Activated T-helper 9 cell treated with anti-CD3 and anti-CD28 coated beads, Interleukin-2, amount 50 U/mL, for 16 hours (primary cell): ENCODE results near the gene BCL7C.
"Not testable (repeated sequence)": the region's sequence is repeated elsewhere in the genome, so short reads cannot be mapped to it uniquely, and the experiment has no call there.

Experiments
- DNase-seq: peaks from one replicate; pipeline ENCODE4 v3.0.0-alpha.2; 2020; ENCODE audit warnings: low read depth

Gene BCL7C

DNA sequence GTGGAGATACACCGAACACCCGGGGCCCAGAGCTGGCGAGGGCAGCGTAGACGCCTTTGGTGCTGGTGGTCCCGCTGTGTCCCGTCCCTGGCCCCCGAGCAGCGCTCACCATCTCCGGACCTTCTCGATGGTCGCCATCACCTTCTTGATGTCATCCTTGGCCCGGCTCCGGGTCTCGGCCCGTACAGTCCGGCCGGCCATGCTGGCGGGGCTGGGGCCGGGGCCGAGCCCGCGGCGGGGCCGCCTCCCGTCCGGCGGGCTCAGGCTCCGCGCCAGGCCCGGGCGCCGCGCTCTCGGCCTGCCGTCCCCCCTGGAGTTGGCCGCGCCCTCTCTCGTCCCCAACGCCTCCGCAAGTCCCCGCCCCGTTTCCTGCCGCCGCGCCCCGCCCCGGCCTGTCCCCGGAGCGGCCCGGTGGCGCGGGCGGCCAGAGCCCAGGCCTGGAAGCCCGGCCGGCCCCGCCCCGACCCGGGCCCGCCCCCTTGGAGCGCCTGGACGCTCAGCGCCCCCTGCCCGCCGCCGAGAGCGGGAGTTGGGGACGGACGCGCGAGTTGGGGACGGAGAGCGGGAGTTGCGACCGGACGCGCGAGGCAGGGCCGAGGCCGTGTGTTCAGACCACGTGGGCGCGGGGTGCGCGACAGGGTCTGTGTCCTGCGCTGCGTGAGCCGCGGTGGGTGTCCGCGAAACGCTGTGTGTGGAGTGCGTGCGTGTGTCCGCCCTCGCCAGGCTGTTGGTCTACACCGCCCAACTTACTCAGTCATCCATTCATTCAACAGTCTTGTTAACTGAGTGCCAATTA, at the start of gene BCL7C:
TSS of gene BCL7C (minus strand) at position 334 of the 796 bp plus-strand sequence. CDS start at position 201, 133 bp downstream.
- DNase-seq, result peak; percentile 77

DNA sequence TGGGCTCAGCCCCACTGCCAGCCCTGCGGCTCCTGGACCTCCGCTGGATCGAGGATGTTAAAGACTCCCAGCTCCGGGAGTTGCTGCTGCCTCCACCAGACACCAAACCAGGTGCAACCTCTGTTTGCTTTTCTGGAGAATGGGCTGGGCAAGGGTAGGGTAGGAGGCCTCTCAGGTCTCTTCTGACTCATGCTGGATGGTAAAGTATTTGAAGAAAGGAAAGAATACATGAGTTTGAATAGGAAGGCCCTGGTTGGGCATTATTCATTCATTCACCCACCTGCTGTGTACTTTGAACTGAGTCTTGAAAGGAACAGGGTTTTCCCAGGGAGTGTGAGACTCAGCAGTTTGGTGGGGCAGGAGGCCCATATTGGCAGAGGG, 48.5 kb upstream of the BCL7C start:
- no peak for DNase-seq

DNA sequence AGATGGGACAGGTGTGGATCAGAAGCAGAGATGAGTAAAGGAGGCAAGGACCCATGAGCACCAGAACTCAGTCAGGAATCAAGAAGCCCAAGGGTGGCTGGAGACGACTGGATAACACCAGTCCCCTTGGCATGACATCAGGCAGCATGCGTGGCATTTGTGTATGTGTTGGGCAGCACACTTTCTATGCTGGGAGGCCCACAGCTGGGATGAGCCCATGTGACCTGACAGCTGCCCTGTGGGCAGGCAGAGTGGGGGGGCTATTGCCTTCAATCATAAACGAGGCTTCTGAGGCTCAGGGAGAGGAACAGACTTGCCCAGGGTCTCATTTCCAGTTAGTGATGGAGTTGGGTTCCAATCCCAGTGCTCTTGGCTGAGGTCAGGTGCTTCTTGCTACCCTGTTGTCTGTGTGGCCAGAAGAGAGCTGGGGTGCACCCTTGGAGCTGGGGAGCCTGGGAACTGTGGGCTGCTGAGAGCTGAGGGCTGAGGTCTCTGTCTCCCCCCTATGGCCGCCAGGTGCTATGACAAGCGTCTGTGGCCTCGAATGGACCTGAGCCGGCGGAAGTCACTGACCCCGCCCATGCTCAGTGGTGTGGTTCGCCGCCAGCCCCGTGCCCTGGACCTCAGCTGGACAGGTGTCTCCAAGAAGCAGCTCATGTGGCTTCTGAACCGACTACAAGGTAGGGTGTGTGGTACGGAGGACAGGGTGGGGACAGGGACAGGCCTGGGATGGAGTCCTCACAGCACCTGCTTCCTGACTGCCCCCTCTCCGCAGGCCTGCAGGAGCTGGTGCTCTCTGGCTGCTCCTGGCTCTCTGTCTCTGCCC, 47.9 kb upstream of the BCL7C start:
- no peak for DNase-seq

DNA sequence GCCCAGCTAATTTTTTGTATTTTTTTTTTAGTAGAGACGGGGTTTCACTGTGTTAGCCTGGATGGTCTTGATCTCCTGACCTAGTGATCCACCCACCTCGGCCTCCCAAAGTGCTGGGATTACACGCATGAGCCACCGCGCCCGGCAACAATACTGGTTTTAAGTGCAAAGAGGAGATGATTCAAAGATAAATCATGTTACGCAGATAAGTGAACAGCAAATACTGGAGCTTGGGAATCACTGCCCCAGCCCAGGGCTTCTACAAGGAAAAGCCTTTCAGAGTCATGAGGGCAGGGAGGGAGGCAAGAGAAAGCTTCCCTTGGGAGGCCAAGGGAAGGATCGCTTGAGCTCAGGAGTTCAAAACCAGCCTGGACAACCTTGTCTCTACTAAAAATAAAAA, 45.7 kb upstream of the BCL7C start:
- not testable (repeated sequence) for DNase-seq

DNA sequence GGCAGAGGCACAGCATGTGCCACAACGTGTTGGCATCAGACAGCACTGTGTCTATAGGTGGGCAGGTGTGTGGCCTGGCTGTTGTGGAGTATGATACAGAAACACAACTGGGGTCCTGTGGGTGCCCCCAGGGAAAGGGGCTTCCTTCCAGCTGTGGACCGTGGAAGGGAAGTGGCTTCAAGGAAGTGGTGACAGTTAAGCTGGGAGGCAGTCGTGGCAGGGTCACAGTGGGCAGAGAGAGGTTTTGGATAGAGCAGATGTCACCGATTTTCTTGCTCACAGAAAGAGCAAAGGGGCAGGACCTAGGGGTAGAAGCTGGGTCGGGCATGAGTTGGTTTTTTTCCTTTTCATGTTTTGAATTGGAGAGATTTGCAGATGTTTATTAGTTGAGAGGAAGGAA, 43.8 kb upstream of the BCL7C start:
- DNase-seq, result no peak

DNA sequence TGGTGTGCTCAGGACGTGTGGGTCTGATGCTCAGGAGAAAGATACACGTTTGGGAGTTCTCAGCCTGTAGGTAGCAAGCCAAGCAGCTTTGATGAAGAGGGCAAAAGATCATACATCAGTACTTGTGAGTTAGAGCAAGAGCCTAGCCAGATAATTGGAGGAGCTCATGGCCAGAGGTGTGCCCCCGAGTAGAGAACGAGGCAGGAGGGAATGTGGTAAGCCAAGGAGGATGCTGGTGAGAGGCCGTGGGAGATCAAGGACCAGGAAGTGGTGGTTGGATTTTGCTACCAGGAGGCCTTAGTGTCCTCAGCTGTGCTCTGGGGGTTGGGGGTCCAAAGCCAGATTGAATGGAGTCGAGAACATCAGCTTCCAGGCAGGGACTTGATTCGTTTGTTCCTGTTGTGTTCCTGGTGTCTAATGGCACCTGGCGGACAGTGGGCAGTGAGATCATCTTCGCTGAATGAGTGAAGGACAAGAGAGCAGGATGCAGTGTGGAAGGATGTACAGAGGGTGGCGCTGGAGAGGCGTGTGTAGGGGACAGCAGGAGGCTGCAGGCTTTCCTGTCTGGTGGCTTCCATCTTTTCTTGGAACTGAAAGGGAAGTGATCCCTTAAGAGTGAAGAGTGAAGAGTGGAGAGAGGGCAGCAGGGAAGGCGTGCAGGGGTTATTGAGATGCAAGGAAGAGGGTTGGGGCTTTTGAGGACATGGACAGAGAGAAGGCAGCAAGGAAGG, 41.1 kb upstream of the BCL7C start:
- DNase-seq, result no peak

DNA sequence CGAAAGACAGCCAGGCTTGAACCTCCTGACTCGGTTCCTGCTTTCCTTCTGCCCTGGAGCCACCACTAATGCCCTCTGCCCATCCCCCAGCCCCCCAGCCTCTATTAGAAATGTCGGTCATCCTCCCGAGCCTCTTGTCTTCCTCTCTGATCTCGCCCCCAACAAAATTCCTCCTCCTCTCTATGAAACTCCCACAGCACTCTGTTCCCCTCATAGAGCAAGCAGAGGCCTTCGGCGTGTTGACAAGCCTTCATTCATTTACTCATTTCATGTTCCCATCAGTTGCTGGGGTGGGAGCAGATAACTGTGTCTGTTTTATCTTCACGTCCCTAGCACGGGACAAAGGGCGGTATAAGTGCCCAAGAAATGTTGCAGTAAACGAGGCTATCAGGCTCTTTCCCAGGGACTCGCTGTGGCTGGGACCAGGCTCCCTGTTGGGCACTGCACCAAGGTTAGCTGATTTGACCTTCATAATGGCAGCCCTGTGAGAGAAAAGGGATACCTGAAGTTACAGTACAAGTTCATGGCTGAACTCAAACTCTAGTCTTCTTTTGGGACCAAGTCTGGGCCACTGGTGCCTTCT, 37.3 kb upstream of the BCL7C start:
- no peak for DNase-seq

DNA sequence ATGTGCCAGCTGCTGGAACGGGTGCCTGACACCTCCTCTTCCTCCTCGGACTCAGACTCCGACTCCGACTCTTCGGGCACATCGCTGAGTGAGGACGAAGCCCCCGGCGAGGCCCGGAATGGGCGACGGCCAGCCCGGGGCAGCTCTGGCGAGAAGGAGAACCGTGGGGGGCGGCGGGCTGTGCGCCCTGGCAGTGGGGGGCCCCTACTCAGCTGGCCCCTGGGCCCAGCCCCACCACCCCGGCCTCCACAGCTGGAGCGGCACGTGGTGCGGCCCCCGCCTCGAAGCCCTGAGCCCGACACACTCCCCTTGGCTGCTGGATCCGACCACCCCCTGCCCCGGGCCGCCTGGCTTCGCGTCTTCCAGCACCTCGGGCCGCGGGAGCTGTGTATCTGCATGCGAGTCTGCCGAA, 36.3 kb upstream of the BCL7C start:
- no peak for DNase-seq

DNA sequence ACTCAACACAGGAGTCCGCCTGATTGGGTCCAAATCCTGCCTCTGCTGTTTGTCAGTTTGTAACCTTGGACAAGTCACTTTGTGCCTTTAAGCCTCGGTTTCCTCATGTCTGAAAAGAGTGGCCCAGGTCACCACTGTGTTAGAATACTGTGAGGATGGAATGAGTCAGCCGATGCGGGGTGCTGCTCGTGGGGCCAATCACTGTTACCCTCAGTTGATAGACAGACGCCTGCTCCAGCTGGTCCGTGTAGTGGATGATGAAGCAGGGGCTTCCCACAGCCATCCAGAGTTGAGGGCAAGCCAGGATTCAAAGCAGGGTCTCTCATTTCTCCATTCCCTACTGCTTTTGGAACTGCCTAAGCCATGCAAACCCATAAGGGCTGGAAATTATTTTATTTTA, 35.3 kb upstream of the BCL7C start:
- no peak for DNase-seq

DNA sequence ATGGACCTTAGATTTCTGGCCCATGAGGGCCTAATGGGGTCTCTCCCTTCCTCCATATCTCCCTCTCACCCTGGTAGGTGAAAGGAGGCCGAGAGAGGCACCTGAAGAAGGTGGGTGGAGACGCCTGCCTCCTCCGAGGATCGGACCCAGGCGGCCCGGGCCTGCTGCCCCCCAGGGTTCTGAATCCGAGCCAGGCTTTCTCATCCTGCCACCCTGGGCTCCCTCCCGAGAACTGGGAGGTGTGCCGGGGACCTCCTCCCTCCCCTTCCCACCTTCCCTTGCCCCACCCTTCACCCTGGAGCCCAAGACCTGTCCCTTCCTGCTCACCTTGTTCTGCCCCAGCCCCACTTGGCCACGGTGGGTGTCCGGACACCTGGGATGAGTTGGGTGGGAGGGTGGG, 34.5 kb upstream of the BCL7C start:
- DNase-seq, result no peak

DNA sequence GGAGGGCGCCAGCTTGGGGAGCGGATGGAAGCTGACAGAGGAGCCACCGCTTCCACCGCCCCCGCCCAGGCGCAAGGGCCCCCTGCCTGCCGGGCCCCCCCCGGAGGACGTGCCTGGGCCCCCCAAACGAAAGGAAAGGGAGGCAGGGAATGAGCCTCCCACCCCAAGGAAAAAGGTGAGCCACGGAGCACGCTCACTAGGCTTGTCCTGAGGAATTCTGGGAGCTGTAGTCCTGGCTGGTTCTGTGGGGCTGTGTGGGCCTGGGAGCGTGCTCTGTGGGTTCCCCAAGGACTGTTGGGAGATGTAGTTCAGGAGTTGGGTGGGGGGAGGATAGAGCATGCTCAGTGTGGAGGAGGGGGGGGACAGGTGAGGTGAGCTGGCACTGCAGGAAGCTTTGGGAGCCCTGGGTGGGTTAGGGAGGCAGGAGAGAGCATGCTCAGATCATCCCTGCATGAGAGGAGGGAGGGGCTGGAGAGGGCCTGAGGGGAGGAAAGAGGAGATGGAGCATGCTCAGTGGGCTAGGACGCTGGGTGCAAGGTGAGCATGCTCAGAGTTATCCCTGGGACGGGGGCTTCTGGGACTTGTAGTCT, 34.0 kb upstream of the BCL7C start:
- DNase-seq, result no peak

DNA sequence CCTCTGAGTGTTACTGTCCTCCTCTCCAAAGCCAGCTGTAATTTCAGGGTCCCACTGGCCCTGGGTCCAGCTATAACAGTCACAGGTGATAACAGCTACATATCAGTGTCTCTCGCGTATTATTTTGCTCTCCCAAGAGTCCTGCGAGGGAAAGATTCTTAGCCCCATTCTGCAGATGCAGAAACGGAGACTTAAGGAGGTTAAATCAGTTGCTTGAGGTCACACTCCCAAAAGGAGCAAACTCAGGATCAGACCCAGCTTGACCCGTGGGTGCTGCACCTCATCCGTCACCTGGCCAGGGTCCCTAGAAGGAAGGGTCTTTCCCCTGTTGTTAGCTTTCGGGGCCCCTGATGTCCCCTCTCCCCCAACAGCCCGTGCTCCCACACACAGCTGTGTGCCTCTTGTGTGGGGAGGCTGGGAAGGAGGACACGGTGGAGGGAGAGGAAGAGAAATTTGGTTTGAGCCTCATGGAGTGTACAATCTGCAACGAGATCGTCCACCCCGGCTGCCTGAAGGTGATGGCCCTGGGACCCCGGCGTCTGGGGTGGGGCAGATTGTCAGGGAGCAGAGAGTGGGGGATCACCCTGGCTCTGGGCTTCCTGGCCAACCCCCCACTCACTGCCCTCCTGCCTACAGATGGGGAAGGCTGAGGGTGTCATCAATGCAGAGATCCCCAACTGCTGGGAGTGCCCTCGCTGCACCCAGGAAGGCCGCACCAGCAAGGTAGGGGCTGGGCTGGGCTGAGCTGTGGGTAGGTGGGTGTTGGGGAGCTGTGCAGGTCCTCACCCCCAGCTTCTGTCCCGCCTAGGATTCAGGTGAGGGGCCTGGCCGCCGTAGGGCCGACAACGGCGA, 33.3 kb upstream of the BCL7C start:
- DNase-seq, result no peak

DNA sequence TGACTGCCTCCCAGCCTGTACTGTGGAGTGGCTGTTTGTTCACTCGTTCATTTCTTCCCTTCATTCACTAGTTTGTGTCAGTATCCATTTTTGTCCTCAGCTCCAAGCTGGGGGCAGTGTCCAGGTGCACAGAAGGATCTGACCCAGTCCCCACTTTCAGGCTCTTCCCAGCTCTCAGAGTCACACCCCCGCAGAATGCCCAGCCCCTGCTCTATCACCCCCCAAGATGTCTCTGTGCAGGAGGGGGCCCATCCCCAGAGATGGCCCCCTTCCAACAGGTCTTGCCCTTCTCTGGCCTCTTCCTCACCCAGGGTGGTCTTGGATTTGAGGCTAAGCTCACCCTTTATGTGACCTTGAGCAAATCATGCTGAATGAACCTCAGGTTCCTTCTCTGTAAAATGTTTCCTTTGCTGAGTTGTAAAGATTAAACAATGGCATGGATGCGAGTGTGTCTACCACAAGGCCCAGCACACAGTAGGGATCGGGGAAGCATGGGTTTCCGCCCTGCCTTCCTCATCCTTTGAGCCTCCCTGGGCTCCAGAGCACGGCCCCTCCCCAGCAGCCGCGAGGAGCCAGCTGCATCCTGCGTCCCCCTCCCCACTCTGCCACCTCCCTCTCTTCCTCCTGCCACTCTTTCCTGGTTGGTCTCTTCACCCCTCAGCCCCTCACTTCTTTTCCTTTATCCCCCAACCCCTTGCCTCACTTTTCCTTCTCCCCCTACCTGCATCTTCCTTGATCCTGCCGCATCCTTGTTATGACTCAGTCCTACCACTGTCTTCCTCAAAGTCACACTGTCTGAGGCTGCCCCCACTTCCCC, 32.3 kb upstream of the BCL7C start:
- no peak for DNase-seq

DNA sequence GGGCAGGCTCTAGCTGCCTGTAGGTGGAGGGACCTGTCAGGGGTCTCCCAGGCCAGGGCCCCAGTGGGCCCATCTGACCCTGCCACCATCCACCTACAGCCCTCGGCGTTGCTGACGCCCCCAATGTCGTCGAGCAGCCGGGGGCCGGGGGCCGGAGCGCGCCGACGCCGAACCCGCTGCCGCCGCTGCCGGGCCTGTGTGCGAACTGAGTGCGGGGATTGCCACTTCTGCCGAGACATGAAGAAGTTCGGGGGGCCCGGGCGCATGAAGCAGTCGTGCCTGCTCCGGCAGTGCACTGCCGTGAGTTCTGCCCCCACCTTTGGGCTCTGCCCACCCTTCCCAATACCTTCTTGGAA, 31.7 kb upstream of the BCL7C start:
- no peak for DNase-seq

DNA sequence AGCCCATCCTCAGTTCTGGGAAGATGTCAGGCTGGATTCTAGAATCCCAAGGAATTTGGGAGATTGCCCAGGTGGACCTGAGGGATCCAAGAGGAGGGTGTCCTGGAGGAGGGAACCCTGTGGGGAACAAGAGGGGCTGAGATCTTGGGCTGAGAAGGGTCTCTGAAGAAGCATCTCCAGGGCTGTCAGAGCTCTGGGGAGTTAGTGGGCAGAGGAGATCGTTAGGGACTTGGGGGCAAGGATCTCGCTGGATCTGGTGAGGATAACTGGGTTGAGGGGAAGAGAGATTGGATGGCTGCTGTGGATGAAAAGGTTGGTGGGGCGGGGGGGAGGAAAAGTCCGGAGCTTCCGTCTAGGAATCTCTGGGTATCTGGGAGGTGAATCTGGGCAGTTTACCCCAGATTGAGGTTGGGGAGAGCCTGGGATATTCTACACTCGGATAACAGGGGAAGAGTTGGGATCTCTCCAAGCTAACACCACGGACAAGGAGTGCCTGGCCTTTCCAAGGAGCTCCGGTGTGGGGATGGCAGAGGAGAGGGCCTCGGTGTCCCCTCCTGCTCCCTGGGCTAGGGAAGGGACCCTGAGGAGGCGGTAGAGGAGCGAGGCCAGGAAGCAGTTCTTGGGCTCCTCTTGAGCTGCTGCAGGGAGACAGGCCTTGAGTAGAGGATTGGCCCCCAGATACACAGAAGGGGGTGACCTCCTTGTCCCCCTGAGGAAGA, 31.2 kb upstream of the BCL7C start:
- DNase-seq, result no peak

DNA sequence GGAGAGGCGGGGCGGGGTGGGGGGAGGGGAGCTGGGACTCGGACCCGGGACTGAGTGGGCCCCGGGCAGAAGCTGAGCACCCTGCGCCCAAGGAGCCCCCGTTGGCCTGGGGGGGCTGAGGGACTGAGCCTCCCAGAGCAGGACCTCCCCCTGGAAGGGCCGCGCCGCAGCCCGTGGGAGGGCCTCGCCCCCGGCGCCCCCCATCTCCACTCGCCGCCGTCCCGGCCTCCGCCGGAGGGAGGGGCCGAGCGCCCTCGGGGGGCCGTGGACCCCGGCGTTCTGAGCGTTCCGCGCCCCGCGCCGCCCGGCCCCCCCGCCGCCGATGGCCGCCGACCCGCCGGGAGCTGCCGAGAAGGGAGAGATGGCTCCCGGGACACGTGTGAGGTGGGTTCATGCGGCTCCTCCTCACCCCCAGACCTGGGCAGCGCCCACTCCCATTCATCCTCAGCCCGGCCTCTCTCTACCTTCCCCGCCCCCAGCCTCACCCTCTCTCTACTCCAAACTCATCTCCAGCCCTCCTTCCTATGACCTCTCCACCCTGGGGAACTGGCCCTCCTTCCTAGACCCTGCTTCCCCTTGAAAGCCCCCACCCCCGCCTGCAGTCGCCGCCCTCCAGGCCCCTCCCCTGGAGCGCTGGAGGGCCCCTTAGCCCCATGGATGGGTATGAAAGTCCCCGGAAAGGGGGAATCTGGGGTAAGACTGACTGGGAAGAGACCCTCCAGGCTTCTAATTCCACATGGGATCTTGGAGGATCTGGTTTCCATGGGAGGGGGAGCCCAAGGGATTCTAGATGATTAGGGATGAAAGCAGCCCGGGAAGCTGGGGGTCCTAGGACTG, 30.4 kb upstream of the BCL7C start:
- no peak for DNase-seq

DNA sequence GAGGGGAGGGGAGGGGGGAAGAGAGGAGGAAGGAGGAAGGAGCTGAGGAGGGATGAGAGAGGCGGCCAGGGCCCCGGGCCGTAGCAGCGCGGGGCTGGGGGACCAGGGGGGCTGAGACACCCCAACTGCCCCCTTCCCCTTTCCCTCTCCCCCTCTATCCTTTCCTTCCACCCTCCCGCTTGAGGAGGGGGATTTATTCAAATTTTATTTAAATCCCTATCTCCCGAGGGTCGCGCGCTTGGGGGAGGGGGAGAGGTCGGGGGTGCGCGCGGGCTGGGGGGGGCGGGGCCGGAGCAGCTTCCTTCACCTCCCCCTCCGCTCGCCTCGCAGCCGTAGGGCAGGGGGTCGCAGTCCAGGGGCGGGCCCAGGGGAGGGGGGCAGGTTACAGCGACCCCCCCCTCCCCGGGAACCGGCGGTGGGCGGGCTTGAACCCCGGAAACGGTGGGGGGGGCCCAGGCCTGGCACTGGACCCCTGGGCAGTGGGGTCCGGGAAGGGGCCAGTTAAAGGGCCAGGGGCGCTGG, 29.7 kb upstream of the BCL7C start, which contains the start of gene FBXL19:
TSS of gene FBXL19 (plus strand) at position 19 of the 522 bp plus-strand sequence. CDS start 2,183 bp downstream, outside the sequence.
- no peak for DNase-seq

DNA sequence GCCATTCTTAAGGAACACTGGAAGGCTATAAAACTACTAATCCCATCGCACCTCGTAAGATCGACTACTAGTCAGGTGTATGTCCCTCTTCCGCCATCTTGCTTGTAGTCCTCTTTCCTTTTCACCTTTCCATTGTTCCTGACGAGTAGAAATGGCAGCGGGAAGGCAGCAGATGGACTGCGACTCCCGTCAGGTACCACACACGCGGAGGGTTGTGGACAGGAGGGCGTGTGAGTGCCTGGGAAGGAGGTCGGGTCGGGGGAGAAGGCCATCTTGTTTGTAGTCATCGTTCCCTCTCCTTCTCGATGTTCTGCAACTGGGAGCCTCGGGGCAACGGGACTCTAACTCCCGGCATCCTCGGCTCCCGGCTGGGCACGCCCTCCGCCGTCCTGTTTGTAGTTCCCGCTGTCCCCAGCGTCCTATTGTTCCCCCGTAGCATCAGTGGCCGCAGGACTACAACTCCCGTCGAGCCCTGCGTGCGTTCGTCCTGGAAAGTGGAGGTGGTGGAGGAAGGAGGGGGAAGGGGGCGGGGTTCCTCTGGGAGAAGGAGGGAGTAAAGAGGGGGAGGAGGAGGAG, 29.2 kb upstream of the BCL7C start:
- peak; percentile 96 for DNase-seq
